Measurements from ENCODE around the gene GPSM1.

- no peak for TF ChIP-seq POLR2A (IDR thresholded peaks at IDR 0.05)
- TF ChIP-seq CTCF (IDR thresholded peaks at IDR 0.05), result no peak
- no peak for TF ChIP-seq EP300 (IDR thresholded peaks at IDR 0.05)
These were observed 22.4 kb upstream of the GPSM1 start for GRCh38 chr9:136304981-136305380.

All from tibial nerve (tissue), 4 donors.